HTERT RPE-1 (cell line): ENCODE results near the gene OCSTAMP.

Source experiments
- in situ Hi-C: fragments of 300-500 bp; cut with MboI; formaldehyde crosslinking; loops from 4 replicates; pipeline ENCODE4 v1.14.3; 2020; ENCODE audit warnings: low sequenced_read_pairs

OCSTAMP gene

GRCh38 chr20:46554828-46555227 is 4.4 kb upstream of the OCSTAMP start:
- in situ Hi-C loops: no loop called here

GRCh38 chr20:46553926-46554325 is 3.5 kb upstream of the OCSTAMP start:
- in situ Hi-C loops: no loop called here

- in situ Hi-C loops: no loop called here
Observed at GRCh38 chr20:46552460-46553420, 2.3 kb upstream of the OCSTAMP start.

- in situ Hi-C loops: no loop called here
Observed at GRCh38 chr20:46551522-46552381, 1.3 kb upstream of the OCSTAMP start.

GRCh38 chr20:46549188-46549972 is 1.1 kb downstream of the OCSTAMP start:
- in situ Hi-C loops: no loop called here

GRCh38 chr20:46548688-46549087 is 1.8 kb downstream of the OCSTAMP start:
- in situ Hi-C loops: no loop called here

- in situ Hi-C loops: no loop called here
Observed at GRCh38 chr20:46547995-46548394, 2.5 kb downstream of the OCSTAMP start.

GRCh38 chr20:46546936-46547335 is 3.5 kb downstream of the OCSTAMP start:
- in situ Hi-C loops: no loop called here

GRCh38 chr20:46546298-46546697 is 4.2 kb downstream of the OCSTAMP start:
- in situ Hi-C loops: no loop called here

- in situ Hi-C loops: no loop called here
Observed at GRCh38 chr20:46545827-46546138, 4.7 kb downstream of the OCSTAMP start.

GRCh38 chr20:46545077-46545826 is 5.2 kb downstream of the OCSTAMP start:
- in situ Hi-C loops: no loop called here

- in situ Hi-C loops: no loop called here
Observed at GRCh38 chr20:46544576-46544975, 5.9 kb downstream of the OCSTAMP start.

- in situ Hi-C loops: no loop called here
Observed at GRCh38 chr20:46543959-46544358, 6.5 kb downstream of the OCSTAMP start.

GRCh38 chr20:46543033-46543432 is 7.4 kb downstream of the OCSTAMP start:
- in situ Hi-C loops: no loop called here

- in situ Hi-C loops: no loop called here
Observed at GRCh38 chr20:46541229-46541935, 9.1 kb downstream of the OCSTAMP start.

GRCh38 chr20:46539113-46539512 is 11.3 kb downstream of the OCSTAMP start:
- in situ Hi-C loops: no loop called here

- in situ Hi-C loops: no loop called here
Observed at GRCh38 chr20:46530640-46531039, 19.8 kb downstream of the OCSTAMP start.

GRCh38 chr20:46523696-46524328 is 26.6 kb downstream of the OCSTAMP start:
- in situ Hi-C loops: no loop called here

- in situ Hi-C loops: no loop called here
Observed at GRCh38 chr20:46523108-46523507, 27.3 kb downstream of the OCSTAMP start.
